Mucosa of descending colon (tissue), 3 donors: ENCODE measurements around the gene HLA-F. TPM values are rescaled to one million over a fixed set of nuclear protein-coding genes. Genes with fewer than 3 reads are reported as not detected.

Experiments
- ATAC-seq: fragments of 200-7000 bp; cut with Tn5 transposase; one replicate; pipeline ENCODE4 v1.9.1; 2020; ENCODE audit warnings: mild to moderate bottlenecking, moderate library complexity
- DNase-seq, 3 donors: peaks; one replicate each; pipeline ENCODE4 v3.0.0-alpha.2; 2020
- H3K36me3 ChIP-seq: fragments of 200-600 bp; one replicate; pipeline ENCODE4 v1.8.0; 2021; ENCODE audit warnings: low read depth, mild to moderate bottlenecking
- H3K4me1 ChIP-seq: fragments of 200-600 bp; one replicate; pipeline ENCODE4 v1.8.0; 2021; ENCODE audit warnings: low read depth, mild to moderate bottlenecking
- H3K4me3 ChIP-seq: fragments of 200-600 bp; one replicate; pipeline ENCODE4 v1.8.0; 2021; ENCODE audit warnings: mild to moderate bottlenecking
- H3K9me3 ChIP-seq: fragments of 200-600 bp; one replicate; pipeline ENCODE4 v1.8.0; 2021; ENCODE audit warnings: mild to moderate bottlenecking
- CTCF ChIP-seq: fragments of 200-600 bp; IDR thresholded peaks from one replicate; pipeline ENCODE4 v1.8.0; 2022; ENCODE audit warnings: antibody characterized with exemption, mild to moderate bottlenecking
- intact Hi-C, 2 donors: fragments of 100-400 bp; cut with DNase I in 1 of 2; cut with micrococcal nuclease in 1 of 2; formaldehyde crosslinking; loops; one replicate each; pipeline versions ENCODE4 v1.11.0 to v1.11.1; 2022; cut with DNase I, micrococcal nuclease
- total RNA-seq, 3 donors: library from RNA; stranded (reverse); fragmentation: NEBNext Ultra II Directional in 2 of 3; extraction: Animal tissue kit (Norgen Biotek cat#: 25700) in 2 of 3; gene quantifications; one replicate each; pipeline versions ENCODE4 v1.2.1 to v1.2.4, GENCODE V29; 2021 to 2023
- donor health status: DM: no; HTN: no; CAD: no; lungs with moderate emphysema.
- donor health status: DM: no; HTN: no; CAD: no.
- donor health status: DM: no; HTN: yes; CAD: no.

The HLA-F gene
- total RNA-seq, 3 donors from 2014 or later = 151 to 416 (median 198) TPM

GRCh38 chr6:29709188-29709587 is 14.0 kb upstream of the HLA-F start:
- ATAC-seq = no peak
- intact Hi-C loops = loop anchor here (5.0 to 10.0 kb wide), 2 partner anchors 123 to 126 kb away; no protein-coding TSS in a partner anchor

DNA sequence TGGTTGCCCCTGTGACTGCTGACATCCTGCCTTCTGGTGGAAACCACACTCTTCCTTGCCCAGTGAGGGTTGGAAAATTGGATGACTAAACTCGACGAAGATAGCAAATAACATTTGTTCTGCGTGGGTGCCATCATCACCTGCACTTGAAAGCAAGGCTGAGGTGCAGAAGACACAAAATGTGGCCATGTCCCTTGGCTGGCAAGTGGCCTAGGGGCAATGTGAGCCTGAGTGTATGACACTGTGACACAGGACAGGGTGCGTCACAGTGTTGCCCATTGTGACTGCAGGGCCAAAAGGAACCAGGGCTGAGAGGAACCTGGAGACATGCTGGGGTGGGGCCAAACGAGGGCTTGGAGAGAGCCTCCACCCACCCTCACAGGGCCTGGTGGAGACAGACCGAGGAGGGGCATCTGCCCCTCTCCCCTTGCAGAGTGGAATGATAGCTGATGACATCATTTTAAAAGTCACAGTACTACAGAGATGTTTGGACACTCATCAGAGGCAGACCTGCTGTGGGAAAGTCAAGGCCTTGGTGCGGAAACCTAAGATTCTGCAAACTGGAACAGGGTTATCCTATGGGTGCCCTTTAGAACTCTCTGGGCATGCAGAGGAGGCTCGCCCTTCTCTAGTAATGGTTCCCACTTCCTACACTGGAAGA is 12.8 kb upstream of the HLA-F start:
- no peak overlapping the region for H3K4me3 ChIP-seq
- no peak for TF ChIP-seq CTCF
- DNase-seq = no peak
- intact Hi-C loops = no loop called here
- no peaks in the 10 kb centered on the region for H3K4me1 ChIP-seq
- H3K36me3 ChIP-seq = no peaks in the 10 kb centered on the region
- H3K9me3 ChIP-seq = no peaks in the 10 kb centered on the region
- no peak for ATAC-seq

More at GRCh38 chr6:29709188-29709587, 14.0 kb upstream of the HLA-F start:
- H3K4me3 ChIP-seq = no peak overlapping the region
- H3K9me3 ChIP-seq = no peaks in the 10 kb centered on the region
- TF ChIP-seq CTCF = no peak
- no peaks in the 10 kb centered on the region for H3K4me1 ChIP-seq
- DNase-seq = no peak
- H3K36me3 ChIP-seq = no peaks in the 10 kb centered on the region

- Histone ChIP-seq H3K9me3 (no peaks in the 10 kb centered on the region), H3K36me3 (no peaks in the 10 kb centered on the region), H3K4me1 (peaks cover 16% of the 10 kb centered on the region), H3K4me3 (no peak overlapping the region)
- TF ChIP-seq CTCF = no peak
- intact Hi-C loops = no loop called here
- DNase-seq (no peak), ATAC-seq (no peak)
Measured at GRCh38 chr6:29720863-29721262, 2.4 kb upstream of the HLA-F start.

GRCh38 chr6:29723666-29724588 is 693 bp downstream of the HLA-F start:
- H3K9me3 ChIP-seq = no peaks in the 10 kb centered on the region
- peak; percentile 76 to 83 (median 78) for DNase-seq
- intact Hi-C loops = no loop called here
- TF ChIP-seq CTCF = no peak
- H3K36me3 ChIP-seq = peaks cover 5% of the 10 kb centered on the region
- ATAC-seq = peak; percentile 65
- H3K4me3 ChIP-seq = peak overlapping the region; percentile 99
- H3K4me1 ChIP-seq = peaks cover 16% of the 10 kb centered on the region

DNA sequence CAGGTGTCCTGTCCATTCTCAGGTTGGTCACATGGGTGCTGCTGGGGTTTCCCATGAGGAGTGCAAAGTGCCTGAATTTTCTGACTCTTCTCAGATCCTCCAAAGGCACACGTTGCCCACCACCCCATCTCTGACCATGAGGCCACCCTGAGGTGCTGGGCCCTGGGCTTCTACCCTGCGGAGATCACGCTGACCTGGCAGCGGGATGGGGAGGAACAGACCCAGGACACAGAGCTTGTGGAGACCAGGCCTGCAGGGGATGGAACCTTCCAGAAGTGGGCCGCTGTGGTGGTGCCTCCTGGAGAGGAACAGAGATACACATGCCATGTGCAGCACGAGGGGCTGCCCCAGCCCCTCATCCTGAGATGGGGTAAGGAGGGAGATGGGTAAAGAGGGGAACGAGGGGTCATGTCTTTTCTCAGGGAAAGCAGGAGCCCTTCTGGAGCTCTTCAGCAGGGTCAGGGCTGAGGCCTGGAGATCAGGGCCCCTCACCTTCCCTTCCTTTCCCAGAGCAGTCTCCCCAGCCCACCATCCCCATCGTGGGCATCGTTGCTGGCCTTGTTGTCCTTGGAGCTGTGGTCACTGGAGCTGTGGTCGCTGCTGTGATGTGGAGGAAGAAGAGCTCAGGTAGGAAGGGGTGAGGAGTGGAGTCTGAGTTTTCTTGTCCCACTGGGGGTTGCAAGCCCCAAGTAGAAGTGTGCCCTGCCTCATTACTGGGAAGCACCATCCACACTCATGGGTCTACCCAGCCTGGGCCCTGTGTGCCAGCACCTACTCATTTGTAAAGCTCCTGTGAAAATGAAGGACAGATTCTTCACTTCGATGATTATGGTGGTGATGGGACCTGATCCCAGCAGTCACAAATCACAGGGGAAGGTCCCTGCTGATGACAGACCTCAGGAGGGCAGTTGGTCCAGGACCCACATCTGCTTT is 2.0 kb downstream of the HLA-F start:
- ATAC-seq (no peak), DNase-seq (no peak)
- Histone ChIP-seq H3K4me1 (peaks cover 16% of the 10 kb centered on the region), H3K9me3 (no peaks in the 10 kb centered on the region), H3K4me3 (no peak overlapping the region), H3K36me3 (peaks cover 5% of the 10 kb centered on the region)
- intact Hi-C loops = no loop called here
- no peak for TF ChIP-seq CTCF
